NK-92 treated with Interleukin-12 subunit alpha and Interleukin-12 subunit beta, amount 100 ng/mL, for 24 hours (cell line): ENCODE data around the gene LIN7B.

Experiments
- DNase-seq: peaks from one replicate; lab custom pipeline; 2025; lab: John Stamatoyannopoulos, UW

Gene LIN7B

DNA sequence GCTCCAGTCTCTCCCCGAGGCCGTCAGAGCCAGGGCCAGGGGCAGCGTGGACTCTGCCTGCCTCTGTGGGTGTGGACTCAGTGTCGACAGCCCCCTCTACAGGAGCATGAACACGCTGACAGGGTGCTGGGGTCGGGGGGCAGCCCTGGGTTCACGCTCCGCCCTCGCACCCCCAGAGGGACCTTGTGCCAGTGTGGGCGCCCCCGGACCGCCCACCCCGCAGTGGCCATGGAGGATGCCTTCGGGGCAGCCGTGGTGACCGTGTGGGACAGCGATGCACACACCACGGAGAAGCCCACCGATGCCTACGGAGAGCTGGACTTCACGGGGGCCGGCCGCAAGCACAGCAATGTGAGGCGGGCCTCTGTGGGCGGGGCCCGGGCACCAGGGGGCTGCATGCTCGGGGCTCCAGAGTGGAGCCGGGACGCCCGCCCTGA lies 51.7 kb downstream of the LIN7B start:
- no peak for DNase-seq

- DNase-seq, result no peak
Observed at GRCh38 chr19:49167857-49168409, 53.8 kb downstream of the LIN7B start.
